ENCODE measurements around the gene GALNT11. TPM values are rescaled to one million over a fixed set of nuclear protein-coding genes. Genes with fewer than 3 reads are reported as not detected.
"Not testable (repeated sequence)": the region's sequence is repeated elsewhere in the genome, so short reads cannot be mapped to it uniquely, and the experiment has no call there.

The GALNT11 gene
- total RNA-seq, 1 experiment from 2014 or later: 24.1 TPM

DNA sequence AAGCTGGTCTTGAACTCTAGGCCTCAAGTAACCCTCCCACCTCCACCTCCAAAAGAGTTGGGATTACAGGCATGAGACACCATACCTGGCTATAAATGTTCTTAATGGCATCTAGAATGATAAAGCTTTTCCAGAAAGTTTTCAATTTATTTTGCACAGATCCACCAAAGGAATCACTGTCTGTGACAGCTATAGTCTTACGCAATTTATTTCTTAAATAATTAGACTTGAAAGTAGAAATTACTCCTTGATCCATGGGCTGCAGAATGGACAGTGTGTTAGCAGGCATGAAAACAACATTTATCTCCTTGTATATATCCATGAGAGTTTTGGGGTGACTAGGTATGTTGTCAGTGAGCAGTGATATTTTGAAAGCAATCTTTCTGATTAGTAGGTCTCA is 33.8 kb downstream of the GALNT11 start:
- DNase-seq: no peak
- Histone ChIP-seq H3K9me3 (ENCODE audit: control insufficient read depth, low read depth, low read length) (no peaks in the 10 kb centered on the region), H3K27me3 (ENCODE audit: insufficient read depth, low read length) (no peaks in the 10 kb centered on the region), H3K27ac (ENCODE audit: insufficient read length, low read depth, low read length) (no peak overlapping the region), H3K18ac (ENCODE audit: insufficient read length, low read depth, low read length) (no peak overlapping the region), H3T11ph (ENCODE audit: low read length) (no peak overlapping the region), H3K4ac (ENCODE audit: low read depth, low read length) (no peak overlapping the region), H3K9ac (ENCODE audit: extremely low read depth, insufficient read length, low read length) (no peak overlapping the region), H2BK20ac (ENCODE audit: low read depth, low read length, poor library complexity, severe bottlenecking) (no peak overlapping the region), H4K20me1 (ENCODE audit: control insufficient read depth, insufficient read depth, insufficient read length) (no peaks in the 10 kb centered on the region), H4K5ac (ENCODE audit: insufficient read length, low read depth, low read length) (no peak overlapping the region), H3K4me1 (ENCODE audit: insufficient read depth, low read length) (no peaks in the 10 kb centered on the region; the same call in 1 of the 2 replicates), H2BK15ac (ENCODE audit: low read depth, low read length) (no peak overlapping the region), H3K4me2 (ENCODE audit: insufficient read depth, insufficient read length, low read length) (no peak overlapping the region), H3K79me2 (ENCODE audit: insufficient read depth, low read length) (no peaks in the 10 kb centered on the region), H3K14ac (ENCODE audit: insufficient read depth, low read length) (no peak overlapping the region), H3K79me1 (ENCODE audit: insufficient read depth, low read depth, low read length, poor library complexity, severe bottlenecking) (no peaks in the 10 kb centered on the region), H3K23ac (ENCODE audit: insufficient read length, low read depth, low read length) (no peak overlapping the region), H4K8ac (replicated peaks; ENCODE audit: insufficient read length, low read depth, low read length) (no peak overlapping the region), H4K91ac (ENCODE audit: insufficient read length, low read depth, low read length) (no peak overlapping the region), H2BK120ac (ENCODE audit: low read depth, low read length, poor library complexity, severe bottlenecking) (no peak overlapping the region), H2AK5ac (ENCODE audit: insufficient read length, low read length) (no peak overlapping the region), H3K23me2 (ENCODE audit: insufficient read length, low read depth, low read length, poor library complexity, severe bottlenecking) (no peaks in the 10 kb centered on the region), H3K56ac (ENCODE audit: insufficient read length, low read depth, low read length) (no peak overlapping the region), H2BK12ac (ENCODE audit: insufficient read length, low read depth, low read length) (no peak overlapping the region), H2BK5ac (ENCODE audit: insufficient read length, low read length) (no peak overlapping the region), H2AFZ (ENCODE audit: low read length) (no peak overlapping the region)
- no peak overlapping the region for H3K27ac Mint-ChIP-seq
- WGBS (ENCODE audit: extremely low coverage, insufficient read length, low lambda C conversion rate): no CpG with 5 or more reads among the region's 1 CpG
- H3K9me3 Mint-ChIP-seq: peaks cover 17 to 23% of the 10 kb centered on the region in 2 experiments; a peak in 4 of 5 replicates
- TF ChIP-seq, protein P1, sequence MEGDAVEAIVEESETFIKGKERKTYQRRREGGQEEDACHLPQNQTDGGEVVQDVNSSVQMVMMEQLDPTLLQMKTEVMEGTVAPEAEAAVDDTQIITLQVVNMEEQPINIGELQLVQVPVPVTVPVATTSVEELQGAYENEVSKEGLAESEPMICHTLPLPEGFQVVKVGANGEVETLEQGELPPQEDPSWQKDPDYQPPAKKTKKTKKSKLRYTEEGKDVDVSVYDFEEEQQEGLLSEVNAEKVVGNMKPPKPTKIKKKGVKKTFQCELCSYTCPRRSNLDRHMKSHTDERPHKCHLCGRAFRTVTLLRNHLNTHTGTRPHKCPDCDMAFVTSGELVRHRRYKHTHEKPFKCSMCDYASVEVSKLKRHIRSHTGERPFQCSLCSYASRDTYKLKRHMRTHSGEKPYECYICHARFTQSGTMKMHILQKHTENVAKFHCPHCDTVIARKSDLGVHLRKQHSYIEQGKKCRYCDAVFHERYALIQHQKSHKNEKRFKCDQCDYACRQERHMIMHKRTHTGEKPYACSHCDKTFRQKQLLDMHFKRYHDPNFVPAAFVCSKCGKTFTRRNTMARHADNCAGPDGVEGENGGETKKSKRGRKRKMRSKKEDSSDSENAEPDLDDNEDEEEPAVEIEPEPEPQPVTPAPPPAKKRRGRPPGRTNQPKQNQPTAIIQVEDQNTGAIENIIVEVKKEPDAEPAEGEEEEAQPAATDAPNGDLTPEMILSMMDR (conservative IDR thresholded peaks at IDR 0.05): no peak
- no peaks in the 10 kb centered on the region; the same call in 1 of the 2 replicates for H3K27me3 Mint-ChIP-seq (ENCODE audit: low read depth)
- H3K36me3 Mint-ChIP-seq (ENCODE audit: insufficient read depth in 1 of 3, low read depth in 3 of 3): peaks cover 9 to 32% (median 19%) of the 10 kb centered on the region in 3 experiments
- no peak overlapping the region for H3K4me3 Mint-ChIP-seq
- H3K4me1 Mint-ChIP-seq: peaks cover 22 to 23% of the 10 kb centered on the region in 2 experiments

DNA sequence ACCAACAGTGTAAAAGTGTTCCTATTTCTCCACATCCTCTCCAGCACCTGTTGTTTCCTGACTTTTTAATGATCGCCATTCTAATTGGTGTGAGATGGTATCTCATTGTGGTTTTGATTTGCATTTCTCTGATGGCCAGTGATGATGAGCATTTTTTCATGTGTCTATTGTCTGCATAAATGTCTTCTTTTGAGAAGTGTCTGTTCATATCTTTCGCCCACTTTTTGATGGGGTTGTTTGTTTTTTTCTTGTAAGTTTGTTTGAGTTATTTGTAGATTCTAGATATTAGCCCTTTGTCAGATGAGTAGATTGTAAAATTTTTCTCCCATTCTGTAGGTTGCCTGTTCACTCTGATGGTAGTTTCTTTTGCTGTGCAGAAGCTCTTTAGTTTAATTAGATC is 35.6 kb downstream of the GALNT11 start:
- H3K4me3 Mint-ChIP-seq; H3K27ac Mint-ChIP-seq; H3K9me3 ChIP-seq (ENCODE audit: control insufficient read depth, low read depth, low read length); H3K27ac ChIP-seq (ENCODE audit: insufficient read length, low read depth, low read length); H4K20me1 ChIP-seq (ENCODE audit: control insufficient read depth, insufficient read depth, insufficient read length); DNase-seq; H3K27me3 ChIP-seq (ENCODE audit: insufficient read depth, low read length); H3K79me2 ChIP-seq (ENCODE audit: insufficient read depth, low read length); H3K18ac ChIP-seq (ENCODE audit: insufficient read length, low read depth, low read length); H2BK12ac ChIP-seq (ENCODE audit: insufficient read length, low read depth, low read length); H3K4me2 ChIP-seq (ENCODE audit: insufficient read depth, insufficient read length, low read length); H3K23me2 ChIP-seq (ENCODE audit: insufficient read length, low read depth, low read length, poor library complexity, severe bottlenecking); H2BK120ac ChIP-seq (ENCODE audit: low read depth, low read length, poor library complexity, severe bottlenecking); H3K23ac ChIP-seq (ENCODE audit: insufficient read length, low read depth, low read length); H4K8ac ChIP-seq (replicated peaks; ENCODE audit: insufficient read length, low read depth, low read length); H4K5ac ChIP-seq (ENCODE audit: insufficient read length, low read depth, low read length); H2BK5ac ChIP-seq (ENCODE audit: insufficient read length, low read length); H2BK15ac ChIP-seq (ENCODE audit: low read depth, low read length); H2BK20ac ChIP-seq (ENCODE audit: low read depth, low read length, poor library complexity, severe bottlenecking); H3K79me1 ChIP-seq (ENCODE audit: insufficient read depth, low read depth, low read length, poor library complexity, severe bottlenecking); H3T11ph ChIP-seq (ENCODE audit: low read length); H3K9ac ChIP-seq (ENCODE audit: extremely low read depth, insufficient read length, low read length); H4K91ac ChIP-seq (ENCODE audit: insufficient read length, low read depth, low read length); H3K4me1 ChIP-seq (ENCODE audit: insufficient read depth, low read length); H3K4ac ChIP-seq (ENCODE audit: low read depth, low read length); H3K14ac ChIP-seq (ENCODE audit: insufficient read depth, low read length); H2AK5ac ChIP-seq (ENCODE audit: insufficient read length, low read length); H2AFZ ChIP-seq (ENCODE audit: low read length); H3K27me3 Mint-ChIP-seq (ENCODE audit: low read depth); H3K56ac ChIP-seq (ENCODE audit: insufficient read length, low read depth, low read length): not testable (repeated sequence)
- peaks cover 14 to 16% of the 10 kb centered on the region in 2 experiments for H3K4me1 Mint-ChIP-seq
- H3K36me3 Mint-ChIP-seq (ENCODE audit: insufficient read depth in 1 of 3, low read depth in 3 of 3): peaks cover 21 to 48% (median 29%) of the 10 kb centered on the region in 3 experiments
- no CpG with 5 or more reads among the region's 2 CpGs for WGBS (ENCODE audit: extremely low coverage, insufficient read length, low lambda C conversion rate)
- peaks cover 33 to 39% of the 10 kb centered on the region in 2 experiments for H3K9me3 Mint-ChIP-seq
